ENCODE data around the gene GNG11.

GRCh38 chr7:93921186-93921585 is 349 bp upstream of the GNG11 start:
- TF ChIP-seq CTCF (IDR thresholded peaks at IDR 0.05; ENCODE audit: insufficient read depth, low read depth, low read length) (no peak), EZH2 (IDR thresholded peaks at IDR 0.05; ENCODE audit: insufficient read depth, low read length) (no peak)

Measured in astrocyte (in vitro differentiated cells and primary cell).